Stomach smooth muscle (tissue), 2 donors: ENCODE data around the gene TCF4.

ENCODE experiments used
- H3K27ac ChIP-seq: one replicate; pipeline ENCODE4 v1.7.0; 2013; ENCODE audit warnings: mild to moderate bottlenecking, low read length, inconsistent platforms
- H3K27me3 ChIP-seq, 2 donors: one replicate each; pipeline ENCODE4 v1.7.0; 2013; ENCODE audit warnings: low read length in 2 of 2; ENCODE audit not compliant: insufficient read depth in 2 of 2, control insufficient read depth in 1 of 2
- H3K36me3 ChIP-seq, 2 donors: one replicate each; pipeline ENCODE4 v1.7.0; 2013; ENCODE audit warnings: low read length in 2 of 2; ENCODE audit not compliant: control insufficient read depth in 2 of 2, insufficient read depth in 2 of 2
- H3K4me1 ChIP-seq: one replicate; pipeline ENCODE4 v1.7.0; 2013; ENCODE audit warnings: low read length; ENCODE audit not compliant: control insufficient read depth, insufficient read depth
- H3K4me3 ChIP-seq, 2 donors: one replicate each; pipeline ENCODE4 v1.7.0; 2013; ENCODE audit warnings: low read length in 2 of 2
- H3K9ac ChIP-seq, 2 donors: one replicate each; pipeline ENCODE4 v1.7.0; 2013; ENCODE audit warnings: low read length in 2 of 2, mild to moderate bottlenecking in 1 of 2
- H3K9me3 ChIP-seq, 2 donors: one replicate each; pipeline ENCODE4 v1.7.0; 2013; ENCODE audit warnings: low read length in 2 of 2; ENCODE audit not compliant: control insufficient read depth in 2 of 2
- donor health status: healthy.
- donor health status: Pancreatic carcinoma.

Gene TCF4

GRCh38 chr18:55289048-55289447, 298.9 kb downstream of the TCF4 start:
- Histone ChIP-seq H3K9me3 (no peaks in the 10 kb centered on the region), H3K27ac (no peak overlapping the region), H3K4me3 (no peak overlapping the region), H3K27me3 (no peaks in the 10 kb centered on the region), H3K4me1 (no peaks in the 10 kb centered on the region), H3K36me3 (no peaks in the 10 kb centered on the region), H3K9ac (no peak overlapping the region)

GRCh38 chr18:55287935-55288868, 299.8 kb downstream of the TCF4 start:
- H3K36me3 ChIP-seq = no peaks in the 10 kb centered on the region
- no peaks in the 10 kb centered on the region for H3K27me3 ChIP-seq
- no peak overlapping the region for H3K4me3 ChIP-seq
- no peaks in the 10 kb centered on the region for H3K4me1 ChIP-seq
- H3K27ac ChIP-seq = no peak overlapping the region
- no peaks in the 10 kb centered on the region for H3K9me3 ChIP-seq
- no peak overlapping the region for H3K9ac ChIP-seq

- Histone ChIP-seq H3K4me1 (no peaks in the 10 kb centered on the region), H3K9me3 (no peaks in the 10 kb centered on the region), H3K27ac (no peak overlapping the region), H3K27me3 (no peaks in the 10 kb centered on the region), H3K36me3 (no peaks in the 10 kb centered on the region), H3K9ac (no peak overlapping the region), H3K4me3 (no peak overlapping the region)
These were observed 300.7 kb downstream of the TCF4 start for GRCh38 chr18:55287149-55287806.

- Histone ChIP-seq H3K9ac (no peak overlapping the region), H3K27ac (no peak overlapping the region), H3K27me3 (no peaks in the 10 kb centered on the region), H3K4me3 (no peak overlapping the region), H3K36me3 (no peaks in the 10 kb centered on the region), H3K9me3 (no peaks in the 10 kb centered on the region), H3K4me1 (no peaks in the 10 kb centered on the region)
These were observed 301.7 kb downstream of the TCF4 start for GRCh38 chr18:55286257-55286825.

GRCh38 chr18:55284614-55285013, 303.4 kb downstream of the TCF4 start:
- H3K27ac ChIP-seq = no peak overlapping the region
- H3K4me1 ChIP-seq = no peaks in the 10 kb centered on the region
- H3K36me3 ChIP-seq = no peaks in the 10 kb centered on the region
- H3K9ac ChIP-seq = no peak overlapping the region
- no peaks in the 10 kb centered on the region for H3K27me3 ChIP-seq
- H3K9me3 ChIP-seq = no peaks in the 10 kb centered on the region
- H3K4me3 ChIP-seq = no peak overlapping the region

GRCh38 chr18:55283309-55283708, 304.7 kb downstream of the TCF4 start:
- H3K9ac ChIP-seq = no peak overlapping the region
- H3K9me3 ChIP-seq = no peaks in the 10 kb centered on the region
- H3K4me1 ChIP-seq = no peaks in the 10 kb centered on the region
- H3K36me3 ChIP-seq = no peaks in the 10 kb centered on the region
- no peak overlapping the region for H3K27ac ChIP-seq
- H3K4me3 ChIP-seq = no peak overlapping the region
- H3K27me3 ChIP-seq = no peaks in the 10 kb centered on the region

- no peak overlapping the region for H3K9ac ChIP-seq
- no peak overlapping the region for H3K27ac ChIP-seq
- no peaks in the 10 kb centered on the region for H3K9me3 ChIP-seq
- peaks cover 3 to 7% of the 10 kb centered on the region in 2 donors for H3K36me3 ChIP-seq
- no peaks in the 10 kb centered on the region for H3K4me1 ChIP-seq
- H3K27me3 ChIP-seq = no peaks in the 10 kb centered on the region
- no peak overlapping the region for H3K4me3 ChIP-seq
These were observed 307.5 kb downstream of the TCF4 start for GRCh38 chr18:55280503-55280902.

GRCh38 chr18:55275039-55275901, 312.7 kb downstream of the TCF4 start:
- H3K9me3 ChIP-seq = no peaks in the 10 kb centered on the region
- H3K36me3 ChIP-seq = peaks cover 11 to 26% of the 10 kb centered on the region in 2 donors
- no peaks in the 10 kb centered on the region for H3K27me3 ChIP-seq
- peaks cover 2% of the 10 kb centered on the region for H3K4me1 ChIP-seq
- H3K27ac ChIP-seq = no peak overlapping the region
- no peak overlapping the region for H3K9ac ChIP-seq
- no peak overlapping the region for H3K4me3 ChIP-seq

GRCh38 chr18:55272510-55273243, 315.3 kb downstream of the TCF4 start:
- Histone ChIP-seq H3K27ac (no peak overlapping the region), H3K4me1 (peaks cover 2% of the 10 kb centered on the region), H3K27me3 (no peaks in the 10 kb centered on the region), H3K4me3 (no peak overlapping the region), H3K9me3 (no peaks in the 10 kb centered on the region), H3K9ac (no peak overlapping the region), H3K36me3 (peaks cover 20 to 33% of the 10 kb centered on the region in 2 donors)

GRCh38 chr18:55269622-55270021, 318.4 kb downstream of the TCF4 start:
- H3K9ac ChIP-seq = no peak overlapping the region
- no peak overlapping the region for H3K27ac ChIP-seq
- peaks cover 24 to 43% of the 10 kb centered on the region in 2 donors for H3K36me3 ChIP-seq
- no peaks in the 10 kb centered on the region for H3K4me1 ChIP-seq
- H3K27me3 ChIP-seq = no peaks in the 10 kb centered on the region
- H3K4me3 ChIP-seq = no peak overlapping the region
- no peaks in the 10 kb centered on the region for H3K9me3 ChIP-seq
